Neural cell (in vitro differentiated cells): ENCODE results near the gene SULF2.

ENCODE experiments used
- RAD21 ChIP-seq: fragments of 450-650 bp; conservative IDR thresholded peaks from 2 replicates; pipeline ENCODE4 v1.6.1; 2014; ENCODE audit warnings: antibody characterized with exemption, mild to moderate bottlenecking, moderate library complexity
- TAF1 ChIP-seq: IDR thresholded peaks from 2 replicates; pipeline ENCODE4 v1.6.1; 2012; ENCODE audit warnings: low read depth

- TF ChIP-seq RAD21 (no peak), TAF1 (no peak)
Measured at GRCh38 chr20:47805951-47806350, 20.7 kb upstream of the SULF2 start.
